ENCODE data around the gene TMEM248. TPM values are rescaled to one million over a fixed set of nuclear protein-coding genes. Genes with fewer than 3 reads are reported as not detected.
"Not testable (repeated sequence)": the region's sequence is repeated elsewhere in the genome, so short reads cannot be mapped to it uniquely, and the experiment has no call there.

Gene TMEM248
- 10 to 100 TPM; 53.6 to 64.1 TPM for total RNA-seq
- long read RNA-seq, full-length matches to known transcripts: 1 of 16 reads
- long read RNA-seq, partial matches to known transcripts: 14 of 16 reads
- long read RNA-seq, other reads (novel, unspliced or antisense): 1 of 16 reads

- DNase-seq (peak; percentile 93), ATAC-seq (peak; percentile 97 to 98)
- intact Hi-C loops (cut with DNase I): no loop called here
These were observed at the start of gene TMEM248 for GRCh38 chr7:66920769-66921395. Gene TMEM248 (plus strand): TSS chr7:66921225. CDS start chr7:66941866, 20,641 bp downstream.

GRCh38 chr7:66873476-66873875 is 47.5 kb upstream of the TMEM248 start:
- ATAC-seq: no peak
- intact Hi-C loops (cut with DNase I): no loop called here
- no peak for DNase-seq

DNA sequence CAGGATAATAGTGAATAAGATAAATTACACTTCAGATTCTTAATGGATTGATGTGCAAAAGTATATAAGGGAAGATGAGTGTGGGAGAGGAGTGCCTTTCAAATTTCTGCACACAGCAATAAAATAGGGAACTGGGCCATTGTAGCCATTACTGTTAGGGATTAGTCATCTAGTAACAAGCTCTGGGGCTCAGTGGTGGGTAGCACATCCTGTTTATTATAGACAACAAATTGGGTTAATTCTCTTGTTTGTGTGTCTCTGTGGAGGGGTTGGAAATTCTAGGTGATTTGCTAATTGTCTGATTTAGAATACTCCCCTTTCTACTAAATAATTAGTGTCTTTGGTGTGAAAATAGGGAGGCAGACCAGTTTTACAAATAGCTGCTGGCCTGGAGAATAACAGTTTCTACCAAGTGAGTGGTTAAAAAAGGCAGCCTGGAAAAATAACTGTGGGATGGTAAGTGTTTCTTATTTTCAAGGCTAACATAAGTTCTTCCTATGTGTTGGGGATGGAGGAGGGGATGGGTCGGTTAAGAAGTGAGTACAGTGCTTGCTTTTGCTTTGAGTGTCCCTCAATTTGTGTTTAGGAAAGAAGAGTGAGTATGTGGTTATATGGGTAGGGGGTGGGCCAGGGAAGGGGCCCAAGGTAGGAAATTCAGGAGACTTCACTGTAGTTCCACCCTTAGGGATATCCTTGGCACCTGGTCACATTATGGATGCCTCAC is 43.3 kb upstream of the TMEM248 start:
- no peak for ATAC-seq
- DNase-seq: no peak
- intact Hi-C loops (cut with DNase I): no loop called here

GRCh38 chr7:66878301-66878685 is 42.7 kb upstream of the TMEM248 start:
- intact Hi-C loops (cut with DNase I); ATAC-seq; DNase-seq: not testable (repeated sequence)

GRCh38 chr7:66880053-66880452 is 41.0 kb upstream of the TMEM248 start:
- intact Hi-C loops (cut with DNase I): no loop called here
- DNase-seq (no peak), ATAC-seq (no peak)

DNA sequence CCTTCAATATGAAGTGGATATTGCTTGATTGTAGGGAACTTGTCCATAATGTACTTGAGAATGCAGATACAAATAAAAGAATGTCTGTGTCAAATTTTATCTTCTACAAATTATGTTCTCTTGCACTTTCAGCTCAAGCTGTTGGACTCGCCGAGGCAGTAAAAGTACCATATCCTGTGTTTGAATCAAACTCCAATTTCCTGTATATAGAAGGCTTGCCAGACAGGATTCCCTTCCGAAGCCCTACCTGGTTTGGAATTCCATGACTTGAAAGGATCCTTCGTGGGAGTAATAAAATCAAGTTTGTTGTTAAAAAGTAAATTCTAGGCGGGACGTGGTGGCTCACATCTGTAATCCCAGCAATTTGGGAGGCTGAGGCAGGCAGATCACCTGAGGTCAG is 40.4 kb upstream of the TMEM248 start:
- ATAC-seq; DNase-seq; intact Hi-C loops (cut with DNase I): not testable (repeated sequence)

DNA sequence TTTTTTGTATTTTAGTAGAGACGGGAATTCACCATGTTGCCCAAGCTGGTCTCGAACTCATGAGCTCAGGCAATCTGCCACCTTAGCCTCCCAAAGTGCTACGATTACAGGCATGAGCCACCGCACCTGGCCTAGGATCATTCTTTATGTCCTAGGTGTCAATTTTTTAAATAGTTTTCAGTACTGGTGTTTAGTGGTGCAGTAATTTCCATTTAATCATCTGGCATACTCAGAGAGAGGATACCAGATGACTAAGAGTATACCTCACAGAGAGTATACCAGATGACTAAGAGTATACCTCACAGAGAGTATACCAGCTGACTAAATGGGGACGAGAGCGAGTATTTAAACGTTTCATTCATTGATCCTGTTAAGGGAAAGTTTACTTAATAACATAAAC is 37.3 kb upstream of the TMEM248 start:
- ATAC-seq (no peak), DNase-seq (no peak)
- intact Hi-C loops (cut with DNase I): no loop called here

GRCh38 chr7:66884556-66884955 is 36.5 kb upstream of the TMEM248 start:
- intact Hi-C loops (cut with DNase I); DNase-seq; ATAC-seq: not testable (repeated sequence)

GRCh38 chr7:66886152-66886551 is 34.9 kb upstream of the TMEM248 start:
- intact Hi-C loops (cut with DNase I): no loop called here
- DNase-seq (no peak), ATAC-seq (no peak)

GRCh38 chr7:66888223-66888622 is 32.8 kb upstream of the TMEM248 start:
- intact Hi-C loops (cut with DNase I); DNase-seq; ATAC-seq: not testable (repeated sequence)

DNA sequence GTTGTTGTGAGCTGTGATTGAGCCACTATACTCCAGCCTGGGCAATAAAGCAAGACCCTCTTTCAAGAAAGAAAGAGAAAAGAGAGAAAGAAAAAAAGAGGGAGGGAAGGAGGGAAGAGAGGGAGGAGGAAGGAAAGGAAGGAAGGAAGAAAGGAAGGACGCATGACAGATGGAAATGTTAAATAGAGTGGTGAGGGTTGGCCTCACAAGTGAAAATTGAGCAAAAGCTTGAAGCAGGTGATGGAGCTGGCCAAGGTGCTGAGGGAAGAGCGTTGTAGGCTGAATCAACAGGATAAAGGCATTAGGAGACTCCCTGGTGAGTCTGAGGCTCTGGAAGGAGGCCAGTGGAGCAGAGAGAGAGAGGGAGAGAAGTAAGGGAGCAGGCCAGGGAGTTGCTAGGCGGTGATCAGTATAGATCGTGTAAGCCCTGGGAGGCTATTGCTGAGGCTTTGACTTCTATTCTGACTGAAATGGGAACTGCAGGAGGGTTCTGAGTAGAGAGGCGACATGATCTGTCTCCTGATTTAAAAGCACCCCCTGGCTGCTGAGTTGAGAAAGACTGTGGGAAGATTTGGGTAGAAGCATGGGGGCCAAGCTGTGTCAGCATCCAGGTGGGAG is 26.5 kb upstream of the TMEM248 start:
- no peak for ATAC-seq
- no peak for DNase-seq

DNA sequence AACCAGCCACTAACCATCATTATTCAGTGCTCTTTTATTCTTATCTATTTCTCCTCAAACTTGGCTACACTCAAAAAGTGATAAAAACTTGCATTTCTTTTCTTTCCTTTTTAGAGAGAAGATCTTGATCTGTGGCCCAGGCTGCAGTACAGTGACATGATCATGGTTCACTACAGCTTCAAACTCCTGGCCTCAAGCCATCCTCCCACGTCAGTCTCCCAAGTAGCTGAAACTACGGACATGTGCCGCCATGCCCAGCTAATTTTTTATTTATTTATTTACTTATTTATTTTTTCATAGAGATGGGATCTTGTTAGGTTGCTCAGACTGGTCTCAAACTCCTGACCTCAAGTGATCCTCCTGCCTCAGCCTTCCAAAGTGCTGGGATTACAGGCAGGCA is 24.6 kb upstream of the TMEM248 start:
- no peak for ATAC-seq
- no peak for DNase-seq
- intact Hi-C loops (cut with DNase I): no loop called here

More for the DNA sequence above, 26.5 kb upstream of the TMEM248 start:
- intact Hi-C loops (cut with DNase I): no loop called here

DNA sequence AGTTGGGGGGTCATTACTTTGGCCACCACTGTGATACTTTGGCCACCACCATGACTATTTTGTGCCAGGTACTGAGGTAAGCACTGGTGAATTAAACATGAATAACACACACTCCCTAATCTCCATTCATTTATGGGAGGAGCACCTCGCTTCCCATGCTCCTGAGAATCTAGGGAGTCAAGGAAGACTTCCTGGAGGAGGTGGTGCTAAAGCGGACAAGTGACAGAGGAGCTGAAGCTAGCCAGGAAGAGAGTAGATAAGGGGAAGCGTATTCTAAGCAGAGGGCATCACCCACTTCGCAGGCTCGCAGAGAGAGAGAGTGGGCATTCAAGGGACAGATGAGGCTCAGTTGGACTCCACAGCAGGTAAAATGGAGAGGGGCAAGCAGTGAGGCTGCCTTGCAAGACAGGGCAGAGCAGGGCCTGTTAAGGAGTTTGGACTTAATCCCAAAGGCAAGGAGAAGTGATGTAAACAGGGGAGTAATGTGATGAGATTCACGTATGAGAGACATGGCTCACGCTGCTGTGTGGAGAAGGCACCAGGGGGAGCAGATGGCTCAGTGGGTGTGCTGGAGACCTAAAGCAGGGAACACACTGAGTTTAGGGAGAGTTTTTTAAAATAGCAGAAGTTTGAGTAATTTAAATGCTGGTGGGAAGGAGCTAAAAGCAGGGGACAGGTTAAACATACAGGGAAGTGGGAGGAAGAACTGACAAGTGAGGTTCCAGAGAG is 21.3 kb upstream of the TMEM248 start:
- intact Hi-C loops (cut with DNase I): no loop called here
- ATAC-seq (no peak), DNase-seq (no peak)

DNA sequence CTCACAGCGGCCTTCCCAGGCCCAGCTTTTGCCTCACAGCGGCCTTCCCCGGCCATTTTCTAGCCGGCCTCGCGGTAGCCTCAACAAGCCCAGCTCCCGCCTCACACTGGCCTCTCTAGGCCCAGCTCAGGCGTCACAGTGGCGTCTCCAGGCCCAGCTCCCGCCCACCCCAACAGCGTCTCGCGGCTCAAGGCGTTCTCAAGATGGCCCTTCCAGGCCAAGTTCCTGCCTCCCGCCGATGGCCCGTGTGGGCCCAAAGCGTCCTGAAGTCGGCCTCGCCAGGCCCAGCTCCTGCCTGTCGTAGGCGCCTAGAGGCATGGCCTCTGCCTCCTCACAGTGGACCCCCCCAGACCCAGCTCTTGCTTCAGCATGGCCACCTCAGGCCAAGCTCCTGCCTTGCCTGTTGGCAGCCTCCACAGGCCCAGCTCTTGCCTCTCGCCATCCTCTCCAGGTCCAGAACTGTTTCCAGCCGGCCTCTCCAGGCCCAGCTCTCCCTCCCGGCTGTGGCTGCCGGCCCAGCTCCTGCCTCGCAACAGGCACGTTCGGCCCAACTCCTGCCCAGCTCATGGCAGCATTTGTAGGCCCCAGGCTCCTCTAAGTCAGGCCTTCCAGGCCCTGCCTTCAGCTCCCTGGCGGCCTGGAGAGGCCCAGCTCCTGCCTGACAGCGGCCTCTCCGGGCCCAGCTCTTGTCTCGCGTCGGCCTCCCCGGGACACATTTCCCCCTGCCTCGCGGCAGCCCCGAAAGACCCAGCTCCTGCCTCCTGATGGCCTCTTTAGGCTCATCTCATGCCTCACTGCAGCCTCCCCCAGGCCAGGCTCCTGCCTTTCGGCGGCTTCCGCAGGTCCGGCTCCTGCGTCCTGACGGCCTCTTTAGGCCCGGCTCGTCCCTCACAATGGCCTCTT is 18.8 kb upstream of the TMEM248 start:
- no peak for ATAC-seq
- intact Hi-C loops (cut with DNase I): no loop called here
- no peak for DNase-seq

DNA sequence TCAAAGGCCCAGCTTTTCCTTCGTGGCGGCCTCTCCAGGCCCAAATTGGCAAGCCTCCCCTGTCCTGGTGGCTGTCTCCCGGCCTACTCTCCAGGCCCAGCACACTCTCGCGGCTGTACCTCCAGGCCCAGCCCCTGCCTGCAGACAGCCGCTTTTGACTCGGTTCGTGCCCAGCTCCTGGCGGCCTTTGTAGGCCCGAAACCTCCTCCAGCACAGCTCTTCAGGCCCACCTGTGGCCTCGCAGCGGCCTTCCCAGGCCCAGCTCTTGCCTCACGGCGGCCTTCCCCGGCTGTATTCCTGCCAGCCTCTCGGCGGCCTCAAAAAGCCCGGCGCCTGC is 18.2 kb upstream of the TMEM248 start:
- intact Hi-C loops (cut with DNase I): no loop called here
- ATAC-seq: no peak
- no peak for DNase-seq

- DNase-seq: no peak
- intact Hi-C loops (cut with DNase I): no loop called here
- ATAC-seq: no peak
These were observed 17.5 kb upstream of the TMEM248 start for GRCh38 chr7:66903360-66904062.

GRCh38 chr7:66904063-66904593 is 16.9 kb upstream of the TMEM248 start:
- intact Hi-C loops (cut with DNase I): no loop called here

GRCh38 chr7:66905278-66905677 is 15.7 kb upstream of the TMEM248 start:
- intact Hi-C loops (cut with DNase I): no loop called here
- ATAC-seq (no peak), DNase-seq (no peak)

More at GRCh38 chr7:66904063-66904593, 16.9 kb upstream of the TMEM248 start:
- peak in 1 of 2 donors; percentile 19 for ATAC-seq
- DNase-seq: no peak

Measured in left cardiac atrium (tissue), 4 donors.